Activated B cell treated with CpG ODN at 0.5 μM for 24 hours (primary cell): Measurements from ENCODE around the gene FOXJ3. TPM values are rescaled to one million over a fixed set of nuclear protein-coding genes. Genes with fewer than 3 reads are reported as not detected.

Source experiments
- ATAC-seq: fragments of 200-7000 bp; cut with Tn5 transposase; one replicate; pipeline ENCODE4 v1.10.0; 2021; ENCODE audit warnings: low read depth, mild to moderate bottlenecking, moderate library complexity
- CTCF ChIA-PET: fragments of 350-600 bp; sonication (Branson Sonifier 250); formaldehyde crosslinking; loops from one replicate; lab custom pipeline; 2021; ENCODE audit warnings: antibody characterized with exemption; lab: Charles Lee
- POLR2A ChIA-PET: fragments of 350-600 bp; sonication (Branson Sonifier 250); formaldehyde crosslinking; loops from one replicate; lab custom pipeline; 2021; ENCODE audit warnings: antibody characterized with exemption; lab: Charles Lee
- DNase-seq: peaks from one replicate; pipeline ENCODE4 v3.0.0; 2022
- H3K27ac Mint-ChIP-seq: one replicate; pipeline ENCODE4 v1.8.0; 2020; ENCODE audit warnings: mixed read lengths
- H3K27me3 Mint-ChIP-seq: one replicate; pipeline ENCODE4 v1.8.0; 2021; ENCODE audit warnings: mixed read lengths
- H3K36me3 Mint-ChIP-seq: one replicate; pipeline ENCODE4 v1.8.0; 2021; ENCODE audit warnings: low read depth, mixed read lengths
- H3K4me1 Mint-ChIP-seq: one replicate; pipeline ENCODE4 v1.8.0; 2021; ENCODE audit warnings: mixed read lengths
- H3K4me3 Mint-ChIP-seq: one replicate; pipeline ENCODE4 v1.8.0; 2020; ENCODE audit warnings: mild to moderate bottlenecking, mixed read lengths
- H3K9me3 Mint-ChIP-seq: one replicate; pipeline ENCODE4 v1.8.0; 2020; ENCODE audit warnings: mixed read lengths
- intact Hi-C: fragments of 100-400 bp; cut with micrococcal nuclease; formaldehyde crosslinking; loops from one replicate; pipeline ENCODE4 v1.15.1; 2024
- total RNA-seq: library from RNA; stranded (reverse); gene quantifications from 2 replicates; pipeline ENCODE4 v1.2.3, GENCODE V29; 2022
- TF ChIP-seq, protein P1 (sequence below): fragments of 200-600 bp; IDR thresholded peaks from one replicate; pipeline ENCODE4 v1.8.0; 2022; ENCODE audit warnings: antibody characterized with exemption, mild to moderate bottlenecking

The FOXJ3 gene
- total RNA-seq, 1 donor from 2014 or later, result 63.9 TPM

DNA sequence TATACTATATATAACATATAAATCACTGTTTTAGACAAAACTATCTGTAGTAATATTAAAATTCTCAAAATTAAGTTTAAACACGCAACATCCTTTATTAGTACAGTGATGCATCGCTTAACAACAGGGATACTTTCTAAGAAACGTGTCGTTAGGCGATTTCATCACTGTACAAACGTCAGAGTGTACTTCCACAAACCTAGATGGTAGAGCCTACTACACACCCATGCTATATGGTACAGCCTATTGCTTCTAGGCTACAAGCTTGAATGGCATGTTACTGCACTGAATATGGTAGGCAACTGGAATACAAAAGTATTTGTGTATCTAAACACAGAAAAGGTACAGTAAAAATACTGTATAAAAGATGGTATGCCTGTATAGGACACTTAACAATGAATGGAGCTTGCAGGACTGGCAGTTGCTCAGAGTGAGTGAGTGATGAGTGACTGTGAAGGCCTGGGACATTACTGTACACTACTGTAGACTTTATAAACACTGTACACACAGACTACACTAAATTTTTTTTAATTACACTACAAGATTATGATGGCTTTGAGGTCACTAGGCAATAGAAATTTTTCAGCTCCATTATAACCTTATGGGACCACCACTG lies 10.5 kb downstream of the FOXJ3 start:
- peaks cover 69% of the 10 kb centered on the region for H3K4me1 Mint-ChIP-seq
- H3K9me3 Mint-ChIP-seq, result no peaks in the 10 kb centered on the region
- peaks cover 14% of the 10 kb centered on the region for H3K36me3 Mint-ChIP-seq
- H3K27me3 Mint-ChIP-seq, result no peaks in the 10 kb centered on the region
- TF ChIP-seq, protein P1, sequence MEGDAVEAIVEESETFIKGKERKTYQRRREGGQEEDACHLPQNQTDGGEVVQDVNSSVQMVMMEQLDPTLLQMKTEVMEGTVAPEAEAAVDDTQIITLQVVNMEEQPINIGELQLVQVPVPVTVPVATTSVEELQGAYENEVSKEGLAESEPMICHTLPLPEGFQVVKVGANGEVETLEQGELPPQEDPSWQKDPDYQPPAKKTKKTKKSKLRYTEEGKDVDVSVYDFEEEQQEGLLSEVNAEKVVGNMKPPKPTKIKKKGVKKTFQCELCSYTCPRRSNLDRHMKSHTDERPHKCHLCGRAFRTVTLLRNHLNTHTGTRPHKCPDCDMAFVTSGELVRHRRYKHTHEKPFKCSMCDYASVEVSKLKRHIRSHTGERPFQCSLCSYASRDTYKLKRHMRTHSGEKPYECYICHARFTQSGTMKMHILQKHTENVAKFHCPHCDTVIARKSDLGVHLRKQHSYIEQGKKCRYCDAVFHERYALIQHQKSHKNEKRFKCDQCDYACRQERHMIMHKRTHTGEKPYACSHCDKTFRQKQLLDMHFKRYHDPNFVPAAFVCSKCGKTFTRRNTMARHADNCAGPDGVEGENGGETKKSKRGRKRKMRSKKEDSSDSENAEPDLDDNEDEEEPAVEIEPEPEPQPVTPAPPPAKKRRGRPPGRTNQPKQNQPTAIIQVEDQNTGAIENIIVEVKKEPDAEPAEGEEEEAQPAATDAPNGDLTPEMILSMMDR, result no peak
- no peak for DNase-seq
- no peak overlapping the region for H3K27ac Mint-ChIP-seq
- ChIA-PET POLR2A (no interaction called here), CTCF (interaction anchor here (0.6 kb wide), 1 partner anchor 26 kb away, joined by 3 read pairs; no protein-coding TSS in a partner anchor)
- intact Hi-C loops, result no loop called here
- ATAC-seq, result no peak
- no peak overlapping the region for H3K4me3 Mint-ChIP-seq

DNA sequence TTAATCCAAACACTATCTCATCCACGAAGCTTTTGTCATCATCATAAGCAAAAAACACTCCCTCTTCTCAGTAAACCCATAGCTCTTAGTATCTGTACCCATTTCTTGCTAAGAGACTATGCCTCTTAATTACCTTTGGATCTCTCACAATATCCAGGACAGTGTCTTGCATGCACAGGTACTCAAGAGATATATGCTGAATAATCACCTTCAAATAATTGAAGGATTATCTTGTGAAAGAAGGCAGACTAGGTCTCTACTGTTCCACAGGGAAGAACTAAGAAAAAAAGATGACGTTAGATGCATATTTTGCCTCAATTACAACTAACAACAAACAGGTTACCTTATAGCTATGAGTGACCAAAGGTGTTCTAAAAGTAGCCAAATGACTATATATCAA lies 11.5 kb downstream of the FOXJ3 start:
- DNase-seq (no peak), ATAC-seq (no peak)
- no peaks in the 10 kb centered on the region for H3K9me3 Mint-ChIP-seq
- POLR2A ChIA-PET, result interaction anchor here (0.6 kb wide), 1 partner anchor 598 kb away, joined by 4 read pairs; no protein-coding TSS in a partner anchor
- no peaks in the 10 kb centered on the region for H3K27me3 Mint-ChIP-seq
- no peak overlapping the region for H3K4me3 Mint-ChIP-seq
- TF ChIP-seq, protein P1, result no peak
- CTCF ChIA-PET, result interaction anchor here (0.6 kb wide), 1 partner anchor 25 kb away, joined by 3 read pairs; no protein-coding TSS in a partner anchor
- peaks cover 20% of the 10 kb centered on the region for H3K36me3 Mint-ChIP-seq
- no peak overlapping the region for H3K27ac Mint-ChIP-seq
- H3K4me1 Mint-ChIP-seq, result peaks cover 73% of the 10 kb centered on the region
- intact Hi-C loops, result no loop called here

DNA sequence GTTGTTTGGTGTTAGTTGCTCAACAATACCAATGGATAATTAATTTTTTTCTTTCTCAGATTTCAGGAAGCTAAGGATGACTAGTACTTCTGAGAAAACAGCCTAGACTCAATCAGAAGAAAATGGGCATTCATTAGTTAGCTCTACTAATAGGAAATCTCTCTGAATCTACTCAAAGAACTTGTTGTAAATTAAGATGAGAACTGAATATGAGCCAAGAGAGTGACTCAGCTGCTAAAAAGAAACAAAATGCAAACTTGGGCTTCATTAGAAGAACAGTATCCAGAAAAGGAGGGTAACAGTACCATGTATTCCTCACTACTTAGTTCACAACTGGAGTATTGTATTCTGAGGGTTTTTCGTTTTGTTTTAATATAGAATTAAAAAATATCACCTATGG lies 12.5 kb downstream of the FOXJ3 start:
- POLR2A ChIA-PET, result no interaction called here
- Mint-ChIP-seq H3K36me3 (peaks cover 25% of the 10 kb centered on the region), H3K27ac (no peak overlapping the region), H3K4me3 (no peak overlapping the region), H3K9me3 (no peaks in the 10 kb centered on the region), H3K4me1 (peaks cover 70% of the 10 kb centered on the region), H3K27me3 (no peaks in the 10 kb centered on the region)
- intact Hi-C loops, result no loop called here
- CTCF ChIA-PET, result no interaction called here
- TF ChIP-seq, protein P1, result no peak
- no peak for ATAC-seq
- no peak for DNase-seq

DNA sequence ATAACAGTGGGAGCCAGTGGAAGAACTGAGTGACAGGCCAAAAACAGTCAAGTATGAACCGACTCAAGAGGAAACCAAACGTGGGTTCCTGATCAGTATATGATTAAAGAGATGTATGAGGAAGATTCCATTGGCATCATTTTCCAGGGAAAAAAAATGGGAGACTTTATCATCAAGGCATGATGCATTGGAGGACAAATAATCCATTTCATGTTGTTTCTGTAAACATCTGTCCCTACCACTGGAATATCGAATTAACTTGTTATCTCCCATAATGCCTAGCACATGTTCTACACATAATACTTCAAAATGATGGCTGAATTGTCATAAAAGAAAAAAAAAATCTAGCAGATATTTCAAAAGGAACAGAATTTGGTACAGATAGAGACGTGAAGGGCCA lies 13.3 kb downstream of the FOXJ3 start:
- no peak overlapping the region for H3K27ac Mint-ChIP-seq
- DNase-seq, result no peak
- ATAC-seq, result no peak
- peaks cover 70% of the 10 kb centered on the region for H3K4me1 Mint-ChIP-seq
- no peaks in the 10 kb centered on the region for H3K9me3 Mint-ChIP-seq
- intact Hi-C loops, result no loop called here
- no peak overlapping the region for H3K4me3 Mint-ChIP-seq
- H3K36me3 Mint-ChIP-seq, result peaks cover 25% of the 10 kb centered on the region
- ChIA-PET POLR2A (no interaction called here), CTCF (no interaction called here)
- TF ChIP-seq, protein P1, result no peak
- H3K27me3 Mint-ChIP-seq, result no peaks in the 10 kb centered on the region

DNA sequence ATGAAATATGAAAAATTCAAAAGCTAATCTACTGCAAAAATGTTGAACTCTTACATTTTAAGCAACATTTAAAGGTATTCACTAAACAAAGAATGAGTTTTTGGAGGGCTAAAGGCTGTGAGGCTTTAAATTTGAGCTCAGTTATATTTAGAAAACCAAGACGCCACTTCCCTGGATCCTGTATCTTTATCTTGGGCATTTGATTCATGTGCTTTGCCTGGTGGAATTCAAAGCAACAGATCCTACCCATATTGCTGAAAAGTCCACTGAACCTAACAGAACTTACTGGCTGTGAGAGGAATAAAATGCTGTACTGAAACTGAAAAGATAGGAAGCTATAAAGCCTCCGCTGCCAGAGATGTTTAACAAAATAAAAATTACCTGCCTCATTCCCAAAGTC lies 14.3 kb downstream of the FOXJ3 start:
- DNase-seq (no peak), ATAC-seq (no peak)
- TF ChIP-seq, protein P1, result no peak
- H3K9me3 Mint-ChIP-seq, result no peaks in the 10 kb centered on the region
- H3K27me3 Mint-ChIP-seq, result no peaks in the 10 kb centered on the region
- H3K27ac Mint-ChIP-seq, result no peak overlapping the region
- no peak overlapping the region for H3K4me3 Mint-ChIP-seq
- CTCF ChIA-PET, result no interaction called here
- intact Hi-C loops, result no loop called here
- peaks cover 24% of the 10 kb centered on the region for H3K36me3 Mint-ChIP-seq
- POLR2A ChIA-PET, result interaction anchor here (0.8 kb wide), 1 partner anchor 362 kb away, joined by 3 read pairs; the partner anchor contains the start of gene YBX1
- H3K4me1 Mint-ChIP-seq, result peaks cover 69% of the 10 kb centered on the region
